ENCODE measurements around the gene MTM1. TPM values are rescaled to one million over a fixed set of nuclear protein-coding genes. Genes with fewer than 3 reads are reported as not detected.

MTM1 gene
- total RNA-seq, 1 donor from 2014 or later = 15.3 TPM

DNA sequence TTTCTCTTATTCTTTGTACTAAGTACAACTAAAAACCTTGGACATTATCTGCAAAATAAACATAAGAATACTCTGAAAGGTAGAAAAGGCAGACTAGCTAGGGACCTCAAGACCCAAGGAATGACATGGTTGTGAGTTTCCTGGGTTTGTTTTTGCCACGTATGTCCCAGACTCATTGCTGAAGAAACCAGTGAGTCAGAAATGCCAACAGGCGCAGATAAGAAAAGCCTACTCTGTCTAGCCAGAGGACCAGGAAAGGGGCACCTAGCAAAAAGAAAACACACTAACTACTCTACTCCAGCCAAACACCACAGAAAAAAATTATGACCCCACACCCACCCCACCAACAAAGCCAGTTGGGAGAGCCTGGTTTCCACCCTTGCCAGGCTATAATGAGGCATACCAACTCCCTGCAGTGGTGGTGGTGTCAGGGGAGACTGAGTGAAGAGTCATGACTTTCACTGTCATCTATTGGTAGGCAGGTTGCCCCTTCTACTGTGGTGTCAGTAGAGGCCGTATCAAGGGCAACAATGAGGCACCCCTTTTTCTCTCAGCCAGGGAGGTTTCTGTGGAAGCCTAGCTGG lies 135.7 kb downstream of the MTM1 start:
- H3K27ac ChIP-seq = no peak overlapping the region
- H3K27me3 Mint-ChIP-seq (ENCODE audit: insufficient read depth, low read depth) = no peaks in the 10 kb centered on the region
- H3K4me3 Mint-ChIP-seq = no peak overlapping the region
- no peak overlapping the region for H3K4me2 ChIP-seq
- H3K4me1 Mint-ChIP-seq = no peaks in the 10 kb centered on the region
- no peaks in the 10 kb centered on the region for H3K4me1 ChIP-seq
- TF ChIP-seq EZH2 (IDR thresholded peaks at IDR 0.05) (no peak), CTCF (IDR thresholded peaks at IDR 0.05) (no peak), EZH2phosphoT487 (IDR thresholded peaks at IDR 0.05) (no peak)
- H3K27me3 ChIP-seq = no peaks in the 10 kb centered on the region
- peaks cover 13% of the 10 kb centered on the region for H3K36me3 Mint-ChIP-seq
- no peaks in the 10 kb centered on the region for H3K9me3 ChIP-seq (ENCODE audit: low read depth)
- no peaks in the 10 kb centered on the region for H3K79me2 ChIP-seq (ENCODE audit: low read depth)
- no peaks in the 10 kb centered on the region for H4K20me1 ChIP-seq (ENCODE audit: low read depth)
- no peaks in the 10 kb centered on the region for H3K9me3 Mint-ChIP-seq
- no peak for DNase-seq (ENCODE audit: low spot score)
- no peaks in the 10 kb centered on the region for H3F3A ChIP-seq (ENCODE audit: low read depth)
- H3K4me3 ChIP-seq = no peak overlapping the region
- H3K9ac ChIP-seq = no peak overlapping the region
- H2AFZ ChIP-seq (replicated peaks) = no peak overlapping the region
- no peaks in the 10 kb centered on the region for H3K36me3 ChIP-seq
- H3K27ac Mint-ChIP-seq = no peak overlapping the region

- Histone ChIP-seq H3K4me1 (no peaks in the 10 kb centered on the region), H3K9me3 (ENCODE audit: low read depth) (no peaks in the 10 kb centered on the region), H3K27ac (no peak overlapping the region), H3K79me2 (ENCODE audit: low read depth) (no peaks in the 10 kb centered on the region), H3K27me3 (no peaks in the 10 kb centered on the region), H3K4me2 (no peak overlapping the region), H3K4me3 (no peak overlapping the region), H3K9ac (no peak overlapping the region), H3K36me3 (no peaks in the 10 kb centered on the region), H4K20me1 (ENCODE audit: low read depth) (no peaks in the 10 kb centered on the region), H3F3A (ENCODE audit: low read depth) (no peaks in the 10 kb centered on the region), H2AFZ (replicated peaks) (no peak overlapping the region)
- Mint-ChIP-seq H3K36me3 (no peaks in the 10 kb centered on the region), H3K4me3 (no peak overlapping the region), H3K27me3 (ENCODE audit: insufficient read depth, low read depth) (no peaks in the 10 kb centered on the region), H3K9me3 (no peaks in the 10 kb centered on the region), H3K27ac (no peak overlapping the region), H3K4me1 (no peaks in the 10 kb centered on the region)
- no peak for DNase-seq (ENCODE audit: low spot score)
- TF ChIP-seq CTCF (IDR thresholded peaks at IDR 0.05) (no peak), EZH2 (IDR thresholded peaks at IDR 0.05) (no peak), EZH2phosphoT487 (IDR thresholded peaks at IDR 0.05) (no peak)
Measured at GRCh38 chrX:150712619-150713018, 144.2 kb downstream of the MTM1 start.

DNA sequence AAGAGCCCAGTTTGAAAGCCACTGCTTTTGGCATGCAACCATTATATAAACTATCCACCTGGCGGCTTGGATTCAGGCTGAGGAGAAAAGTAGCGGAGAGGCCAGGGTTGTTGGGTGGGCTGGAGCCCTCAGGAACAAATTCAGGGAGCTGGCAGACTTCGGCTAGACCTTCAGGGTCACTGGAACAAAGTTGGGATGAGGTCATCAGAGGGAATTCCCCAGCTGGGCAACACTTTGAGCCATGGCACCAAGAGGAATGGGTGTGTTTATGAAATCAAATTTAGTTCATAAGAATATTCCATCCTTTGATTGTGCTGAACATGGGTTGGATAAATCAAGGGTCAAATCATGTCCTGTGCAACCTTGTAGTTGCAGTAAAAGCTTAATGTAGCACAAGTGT lies 146.8 kb downstream of the MTM1 start:
- no peaks in the 10 kb centered on the region for H3K79me2 ChIP-seq (ENCODE audit: low read depth)
- H3K4me1 Mint-ChIP-seq = no peaks in the 10 kb centered on the region

More for the DNA sequence above, 146.8 kb downstream of the MTM1 start:
- Histone ChIP-seq H4K20me1 (ENCODE audit: low read depth) (no peaks in the 10 kb centered on the region), H3F3A (ENCODE audit: low read depth) (no peaks in the 10 kb centered on the region), H3K9ac (no peak overlapping the region), H3K4me3 (no peak overlapping the region), H3K27me3 (no peaks in the 10 kb centered on the region), H2AFZ (replicated peaks) (no peak overlapping the region), H3K9me3 (ENCODE audit: low read depth) (no peaks in the 10 kb centered on the region), H3K4me1 (no peaks in the 10 kb centered on the region), H3K36me3 (no peaks in the 10 kb centered on the region), H3K4me2 (no peak overlapping the region), H3K27ac (no peak overlapping the region)
- DNase-seq (ENCODE audit: low spot score) = no peak
- no peak overlapping the region for H3K27ac Mint-ChIP-seq
- H3K9me3 Mint-ChIP-seq = no peaks in the 10 kb centered on the region
- no peak overlapping the region for H3K4me3 Mint-ChIP-seq
- H3K27me3 Mint-ChIP-seq (ENCODE audit: insufficient read depth, low read depth) = no peaks in the 10 kb centered on the region
- H3K36me3 Mint-ChIP-seq = no peaks in the 10 kb centered on the region
- TF ChIP-seq EZH2 (IDR thresholded peaks at IDR 0.05) (no peak), EZH2phosphoT487 (IDR thresholded peaks at IDR 0.05) (no peak), CTCF (IDR thresholded peaks at IDR 0.05) (no peak)
